ENCODE measurements around the gene URI1.

DNA sequence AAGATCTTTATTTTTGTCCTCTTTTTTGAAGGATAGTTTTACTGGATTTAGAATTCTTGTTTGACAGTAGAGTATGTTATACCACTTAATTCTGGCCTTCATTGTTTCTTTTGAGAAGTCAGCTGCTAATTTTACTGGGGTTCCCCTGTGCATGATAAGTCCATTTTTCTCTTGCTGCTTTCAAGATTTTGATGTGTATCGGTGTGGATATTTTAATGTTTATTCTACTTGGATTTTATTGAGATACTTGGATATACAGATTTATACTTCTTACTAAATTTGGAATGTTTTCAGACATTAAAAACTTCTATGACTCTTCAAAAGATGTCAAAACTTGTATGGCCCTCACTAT lies 86.9 kb downstream of the URI1 start:
- TF ChIP-seq, protein P1, sequence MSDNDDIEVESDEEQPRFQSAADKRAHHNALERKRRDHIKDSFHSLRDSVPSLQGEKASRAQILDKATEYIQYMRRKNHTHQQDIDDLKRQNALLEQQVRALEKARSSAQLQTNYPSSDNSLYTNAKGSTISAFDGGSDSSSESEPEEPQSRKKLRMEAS (IDR thresholded peaks at IDR 0.05; ENCODE audit: low read depth, low read length): no peak
- TF ChIP-seq, protein P2, sequence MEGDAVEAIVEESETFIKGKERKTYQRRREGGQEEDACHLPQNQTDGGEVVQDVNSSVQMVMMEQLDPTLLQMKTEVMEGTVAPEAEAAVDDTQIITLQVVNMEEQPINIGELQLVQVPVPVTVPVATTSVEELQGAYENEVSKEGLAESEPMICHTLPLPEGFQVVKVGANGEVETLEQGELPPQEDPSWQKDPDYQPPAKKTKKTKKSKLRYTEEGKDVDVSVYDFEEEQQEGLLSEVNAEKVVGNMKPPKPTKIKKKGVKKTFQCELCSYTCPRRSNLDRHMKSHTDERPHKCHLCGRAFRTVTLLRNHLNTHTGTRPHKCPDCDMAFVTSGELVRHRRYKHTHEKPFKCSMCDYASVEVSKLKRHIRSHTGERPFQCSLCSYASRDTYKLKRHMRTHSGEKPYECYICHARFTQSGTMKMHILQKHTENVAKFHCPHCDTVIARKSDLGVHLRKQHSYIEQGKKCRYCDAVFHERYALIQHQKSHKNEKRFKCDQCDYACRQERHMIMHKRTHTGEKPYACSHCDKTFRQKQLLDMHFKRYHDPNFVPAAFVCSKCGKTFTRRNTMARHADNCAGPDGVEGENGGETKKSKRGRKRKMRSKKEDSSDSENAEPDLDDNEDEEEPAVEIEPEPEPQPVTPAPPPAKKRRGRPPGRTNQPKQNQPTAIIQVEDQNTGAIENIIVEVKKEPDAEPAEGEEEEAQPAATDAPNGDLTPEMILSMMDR (IDR thresholded peaks at IDR 0.05; ENCODE audit: low read depth, low read length): no peak
